GM15510 (cell line): Measurements from ENCODE around the gene RNF19B.

ENCODE experiments used
- POLR2A ChIP-seq: IDR thresholded peaks from 3 replicates; pipeline ENCODE4 v1.6.1; 2011; ENCODE audit warnings: borderline replicate concordance; ENCODE audit not compliant: insufficient read length; ENCODE audit errors: extremely low read depth

RNF19B gene

DNA sequence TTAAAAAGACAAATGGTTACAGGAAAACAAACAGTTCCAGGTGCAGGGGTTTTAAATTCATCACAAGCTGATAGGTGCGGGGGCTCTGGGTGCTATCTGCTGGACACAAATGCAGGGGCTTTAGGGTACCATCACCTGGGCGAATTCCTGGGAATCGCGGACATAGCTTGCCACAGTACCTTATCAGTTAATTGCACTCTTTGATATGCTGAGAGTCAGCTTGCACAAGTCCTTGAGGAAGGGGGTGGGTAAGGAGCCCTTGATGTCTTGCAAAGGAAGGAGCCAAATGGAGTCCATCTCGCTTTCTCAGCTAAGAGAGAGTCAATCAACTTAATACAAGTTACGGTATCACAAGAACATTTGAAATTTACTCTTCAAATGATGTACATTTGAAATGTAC is 38.0 kb downstream of the RNF19B start:
- TF ChIP-seq POLR2A: no peak

GRCh38 chr1:32925403-32926162 is 39.0 kb downstream of the RNF19B start:
- TF ChIP-seq POLR2A: no peak

DNA sequence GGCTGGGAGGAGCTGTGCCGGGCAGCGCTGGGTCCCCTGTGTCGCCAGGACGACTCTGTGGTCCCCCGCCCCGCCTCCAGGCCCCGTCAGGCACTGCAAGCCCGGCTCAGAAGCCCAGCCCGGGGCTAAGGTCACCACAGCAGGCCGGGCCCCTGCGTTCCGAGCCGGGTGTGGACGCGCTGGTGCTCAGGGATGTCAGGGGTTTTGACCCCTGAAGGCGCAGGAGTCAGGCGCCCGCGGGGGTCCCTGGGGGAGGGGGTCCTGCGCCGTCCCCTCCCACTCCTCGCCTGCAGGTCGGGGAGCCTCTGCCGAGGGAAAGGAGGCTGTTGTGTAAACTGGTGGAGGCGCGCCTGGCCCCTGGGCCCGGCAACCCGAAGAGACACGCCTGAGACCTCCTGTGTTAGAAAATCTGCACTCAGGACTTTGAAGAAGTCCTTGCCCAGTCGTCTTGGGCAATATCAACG is 39.7 kb downstream of the RNF19B start:
- no peak for TF ChIP-seq POLR2A

GRCh38 chr1:32920833-32921232 is 43.8 kb downstream of the RNF19B start:
- TF ChIP-seq POLR2A: no peak

DNA sequence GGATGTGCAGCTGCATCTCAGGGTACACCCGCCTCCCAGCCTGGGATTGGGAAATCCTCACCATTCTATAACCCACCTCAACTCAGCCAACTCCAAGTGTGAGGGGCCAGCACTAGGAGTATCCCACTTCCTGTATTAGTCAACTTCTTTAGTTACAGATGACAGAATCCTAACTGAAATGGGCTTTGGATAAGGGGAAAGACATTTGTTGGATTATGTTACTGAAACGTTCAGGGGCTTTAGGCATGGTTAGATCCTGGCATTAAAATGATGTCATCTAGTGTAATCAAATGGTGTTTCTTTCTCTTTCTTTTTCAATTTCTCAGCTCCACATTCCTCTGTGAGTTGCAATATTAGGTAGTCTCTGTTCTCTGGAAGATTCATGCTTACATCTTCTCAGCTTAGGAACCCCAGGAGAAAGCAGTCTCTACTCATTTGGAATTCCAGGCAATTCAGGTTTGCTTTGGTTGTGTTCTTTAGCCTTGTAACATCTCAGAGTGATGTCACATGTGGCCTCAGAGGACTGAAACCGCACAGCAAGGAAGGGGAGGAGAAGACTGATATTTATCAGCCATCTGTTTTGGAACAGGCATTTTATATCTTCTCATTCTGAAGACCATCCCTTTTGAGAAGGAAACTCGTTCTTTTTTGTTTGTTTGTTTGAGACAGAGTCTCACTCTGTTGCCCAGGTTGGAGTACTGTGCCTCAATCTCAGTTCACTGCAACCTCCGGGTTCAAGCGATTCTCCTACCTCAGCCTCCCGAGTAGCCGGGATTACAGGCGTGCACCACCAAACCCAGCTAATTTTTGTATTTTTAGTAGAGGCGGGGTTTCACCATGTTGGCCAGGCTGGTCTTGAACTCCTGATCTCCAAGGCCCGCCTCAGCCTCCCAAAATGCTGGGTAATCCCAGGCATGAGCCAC is 44.5 kb downstream of the RNF19B start:
- no peak for TF ChIP-seq POLR2A

DNA sequence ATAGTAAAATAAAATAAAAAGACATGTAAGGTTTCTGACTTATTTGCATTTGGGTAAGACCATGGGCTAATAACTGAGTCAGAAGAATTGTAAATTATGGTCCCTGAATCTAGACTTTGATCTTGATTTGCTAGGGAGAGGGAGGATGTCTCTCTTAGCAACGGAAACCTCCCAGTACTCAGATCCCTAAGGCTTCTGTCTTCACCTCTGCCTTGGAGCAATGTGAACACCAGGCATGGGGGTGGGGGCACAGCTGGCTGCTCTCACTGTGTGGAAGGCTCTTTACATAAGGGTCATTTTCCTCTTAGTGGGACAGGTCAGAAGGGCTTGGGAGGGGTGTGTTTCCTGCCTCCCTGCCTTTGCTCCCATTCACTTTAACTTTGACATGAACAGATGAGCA is 46.4 kb downstream of the RNF19B start:
- no peak for TF ChIP-seq POLR2A

GRCh38 chr1:32917521-32917920 is 47.1 kb downstream of the RNF19B start:
- TF ChIP-seq POLR2A: no peak

GRCh38 chr1:32915766-32916706 is 48.6 kb downstream of the RNF19B start:
- TF ChIP-seq POLR2A: no peak

DNA sequence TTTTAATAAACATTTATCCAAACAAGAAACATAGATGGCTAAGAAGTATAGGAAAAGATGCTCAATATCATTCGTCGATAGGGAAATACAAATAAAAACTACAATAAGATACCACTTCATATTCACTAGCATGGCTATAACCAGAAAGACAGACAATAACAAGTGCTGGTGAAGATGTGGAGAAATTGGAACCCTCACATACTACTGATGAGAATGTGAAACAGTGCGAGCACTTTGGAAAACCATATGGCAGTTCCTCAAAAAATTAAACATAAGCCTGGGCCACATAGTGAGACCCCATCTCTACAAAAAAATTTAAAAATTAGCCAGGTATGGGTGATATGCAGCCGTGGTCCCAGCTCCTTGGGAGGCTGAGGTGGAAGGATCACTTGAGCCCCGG is 54.3 kb downstream of the RNF19B start:
- no peak for TF ChIP-seq POLR2A

GRCh38 chr1:32907435-32907834 is 57.2 kb downstream of the RNF19B start:
- TF ChIP-seq POLR2A: no peak

- TF ChIP-seq POLR2A: no peak
These were observed 58.0 kb downstream of the RNF19B start for GRCh38 chr1:32906654-32907053.

DNA sequence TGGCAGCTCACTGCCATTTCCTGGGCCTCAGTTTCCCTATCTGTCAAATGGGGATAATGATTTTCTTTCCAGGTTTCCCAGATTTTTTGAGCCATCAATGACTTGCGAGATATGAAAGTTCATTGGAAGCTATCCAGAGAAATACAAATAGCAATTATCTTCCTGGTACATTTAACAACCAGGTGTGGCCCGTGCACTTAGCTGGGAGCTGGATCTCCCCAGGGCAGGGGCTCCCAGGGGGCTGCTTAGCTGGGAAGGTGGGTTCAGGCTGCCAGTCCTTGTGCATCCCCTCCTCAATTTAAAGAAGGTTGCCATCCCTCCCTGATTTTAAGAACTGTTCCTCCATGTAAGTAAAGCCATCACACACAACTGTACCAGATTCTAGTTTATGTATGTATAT is 59.8 kb downstream of the RNF19B start:
- TF ChIP-seq POLR2A: no peak

GRCh38 chr1:32903991-32904785 is 60.4 kb downstream of the RNF19B start:
- TF ChIP-seq POLR2A: no peak

- TF ChIP-seq POLR2A: no peak
These were observed 62.1 kb downstream of the RNF19B start for GRCh38 chr1:32902535-32902920.
